DND-41 (cell line): Measurements from ENCODE around the gene IRGC.

Experiments used
- ATAC-seq: fragments of 200-7000 bp; cut with Tn5 transposase; 3 replicates; pipeline ENCODE4 v1.9.1; 2021; ENCODE audit warnings: low read depth; ENCODE audit not compliant: insufficient read depth
- DNase-seq: peaks from one replicate; pipeline ENCODE4 v3.0.0-alpha.2; 2020
- H2AFZ ChIP-seq: 2 replicates; pipeline ENCODE4 v1.6.0; 2012; ENCODE audit warnings: low read depth, low read length
- H3K27ac ChIP-seq: 2 replicates; pipeline ENCODE4 v1.5.1; 2012; ENCODE audit warnings: low read length, inconsistent platforms
- H3K27me3 ChIP-seq: fragments of 200-600 bp; sonication (generic); 2 replicates; pipeline ENCODE4 v1.6.0; 2012; ENCODE audit warnings: low read length, mild to moderate bottlenecking, inconsistent platforms; ENCODE audit not compliant: insufficient read depth, poor library complexity
- H3K36me3 ChIP-seq: 2 replicates; pipeline ENCODE4 v1.5.1; 2012; ENCODE audit warnings: low read length, inconsistent platforms; ENCODE audit not compliant: insufficient read depth
- H3K4me1 ChIP-seq: 2 replicates; pipeline ENCODE4 v1.5.1; 2012; ENCODE audit warnings: mild to moderate bottlenecking, low read length; ENCODE audit not compliant: insufficient read depth
- H3K4me2 ChIP-seq: 2 replicates; pipeline ENCODE4 v1.6.0; 2012; ENCODE audit warnings: mild to moderate bottlenecking, moderate library complexity, low read length, inconsistent platforms; ENCODE audit not compliant: insufficient read depth
- H3K4me3 ChIP-seq, 2 experiments: fragments of 200-600 bp in 1 of 2; shearing (Covaris generic) in 1 of 2; 2 replicates each; pipeline ENCODE4 v1.5.1; 2012 to 2016; ENCODE audit warnings: inconsistent platforms in 2 of 2, low read length in 2 of 2, mild to moderate bottlenecking in 2 of 2, low read depth in 1 of 2, moderate library complexity in 1 of 2
- H3K79me2 ChIP-seq: 2 replicates; pipeline ENCODE4 v1.6.0; 2012; ENCODE audit warnings: low read length, inconsistent platforms; ENCODE audit not compliant: insufficient read depth
- H3K9ac ChIP-seq: 2 replicates; pipeline ENCODE4 v1.6.0; 2012; ENCODE audit warnings: low read depth, mild to moderate bottlenecking, inconsistent platforms, low read length, moderate library complexity
- H3K9me3 ChIP-seq: 2 replicates; pipeline ENCODE4 v1.5.1; 2012; ENCODE audit warnings: low read length, moderate library complexity, mild to moderate bottlenecking, inconsistent platforms; ENCODE audit not compliant: insufficient read depth, severe bottlenecking
- H4K20me1 ChIP-seq: 2 replicates; pipeline ENCODE4 v1.6.0; 2012; ENCODE audit warnings: low read length; ENCODE audit not compliant: insufficient read depth
- CTCF ChIP-seq: IDR thresholded peaks from 2 replicates; pipeline ENCODE4 v1.5.1; 2012; ENCODE audit warnings: borderline replicate concordance, low read length, moderate library complexity, mild to moderate bottlenecking; ENCODE audit not compliant: poor library complexity, severe bottlenecking; ENCODE audit errors: extremely low read depth
- EZH2 ChIP-seq: IDR thresholded peaks from 3 replicates; pipeline ENCODE4 v1.6.1; 2012; ENCODE audit warnings: borderline replicate concordance, low read depth, mild to moderate bottlenecking, moderate library complexity, low read length, inconsistent platforms; ENCODE audit not compliant: severe bottlenecking

IRGC gene

DNA sequence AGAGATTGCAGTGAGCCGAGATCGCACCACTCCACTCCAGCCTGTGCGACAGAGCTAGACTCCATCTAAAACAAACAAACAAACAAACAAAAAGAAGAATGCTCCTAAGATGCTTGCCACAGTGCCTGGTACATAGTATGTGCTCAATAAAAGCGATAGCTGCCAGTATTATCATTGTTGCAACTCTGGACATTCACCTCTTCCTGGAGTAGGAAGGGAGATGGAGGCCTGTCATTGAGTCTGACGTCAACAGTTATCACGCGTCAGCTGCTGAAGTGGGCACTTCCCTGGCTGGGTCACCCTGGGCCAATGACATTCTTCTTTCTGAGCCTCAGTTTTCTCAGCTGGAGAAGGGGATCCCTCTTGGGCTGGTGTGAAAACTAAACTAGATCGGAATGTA, 41.7 kb upstream of the IRGC start:
- Histone ChIP-seq H3K27me3 (peaks cover 10% of the 10 kb centered on the region), H3K79me2 (no peaks in the 10 kb centered on the region), H3K4me1 (peaks cover 14% of the 10 kb centered on the region), H3K9ac (no peak overlapping the region), H3K36me3 (no peaks in the 10 kb centered on the region), H2AFZ (no peak overlapping the region), H3K27ac (no peak overlapping the region), H3K4me3 (no peak overlapping the region), H3K4me2 (no peak overlapping the region), H4K20me1 (no peaks in the 10 kb centered on the region), H3K9me3 (no peaks in the 10 kb centered on the region)
- ATAC-seq: no peak
- DNase-seq: no peak
- no peak for TF ChIP-seq CTCF
- TF ChIP-seq EZH2: no peak

- TF ChIP-seq EZH2 (no peak), CTCF (no peak)
- no peaks in the 10 kb centered on the region for H3K36me3 ChIP-seq
- DNase-seq (no peak), ATAC-seq (no peak)
- peaks cover 10% of the 10 kb centered on the region for H3K4me1 ChIP-seq
- no peak overlapping the region for H3K9ac ChIP-seq
- peaks cover 8% of the 10 kb centered on the region for H3K27me3 ChIP-seq
- no peaks in the 10 kb centered on the region for H3K9me3 ChIP-seq
- no peaks in the 10 kb centered on the region for H3K79me2 ChIP-seq
- H3K4me3 ChIP-seq: no peak overlapping the region
- no peak overlapping the region for H3K4me2 ChIP-seq
- no peak overlapping the region for H3K27ac ChIP-seq
- no peaks in the 10 kb centered on the region for H4K20me1 ChIP-seq
- no peak overlapping the region for H2AFZ ChIP-seq
Observed at GRCh38 chr19:43674596-43674995, 41.3 kb upstream of the IRGC start.

DNA sequence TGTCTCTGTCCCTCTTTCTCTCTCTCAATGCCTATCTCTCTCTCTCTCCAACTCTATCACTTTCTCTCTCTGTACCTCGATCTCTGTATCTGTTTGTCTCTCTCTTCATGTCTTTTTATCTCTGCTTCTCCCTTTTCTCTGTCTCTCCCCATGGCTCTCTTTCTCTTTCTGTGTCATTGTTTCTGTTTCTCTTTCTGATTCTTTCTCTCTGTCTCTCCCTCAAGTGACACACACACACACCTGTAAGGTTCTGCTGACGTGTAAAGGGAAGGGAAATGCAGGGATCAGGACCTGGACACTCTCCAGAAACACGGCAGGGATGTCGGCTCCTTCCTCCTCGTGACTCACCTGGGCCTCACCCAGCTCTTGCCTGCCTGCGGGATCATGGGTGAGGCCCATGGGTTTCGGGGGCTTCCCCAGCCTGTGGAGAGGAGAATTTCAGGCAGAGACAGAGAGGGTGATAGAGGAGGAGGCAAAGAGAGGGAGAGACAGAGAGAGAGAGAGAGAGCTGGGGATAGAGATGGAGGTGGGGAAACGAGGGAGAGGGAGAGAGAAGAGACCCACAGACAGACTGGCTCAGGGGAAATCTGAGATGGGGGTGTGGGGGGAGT, 40.5 kb upstream of the IRGC start:
- H3K4me3 ChIP-seq: no peak overlapping the region
- H3K9ac ChIP-seq: no peak overlapping the region
- H3K27ac ChIP-seq: no peak overlapping the region

More for the DNA sequence above, 40.5 kb upstream of the IRGC start:
- no peaks in the 10 kb centered on the region for H3K36me3 ChIP-seq
- H3K79me2 ChIP-seq: no peaks in the 10 kb centered on the region
- TF ChIP-seq EZH2 (no peak), CTCF (no peak)
- no peak overlapping the region for H2AFZ ChIP-seq
- H3K27me3 ChIP-seq: peaks cover 5% of the 10 kb centered on the region
- no peaks in the 10 kb centered on the region for H4K20me1 ChIP-seq
- no peak overlapping the region for H3K4me2 ChIP-seq
- no peaks in the 10 kb centered on the region for H3K9me3 ChIP-seq
- H3K4me1 ChIP-seq: peaks cover 2% of the 10 kb centered on the region
- DNase-seq (no peak), ATAC-seq (no peak)
